Uterus (tissue), 4 donors: ENCODE measurements around the gene SNAPC3. TPM values are rescaled to one million over a fixed set of nuclear protein-coding genes. Genes with fewer than 3 reads are reported as not detected.
A peak's percentile ranks its signal among the peaks of the same experiment; 100 is the strongest.
"Not testable (repeated sequence)": the region's sequence is repeated elsewhere in the genome, so short reads cannot be mapped to it uniquely, and the experiment has no call there.

ENCODE experiments used
- DNase-seq, 2 donors: peaks; one replicate each; pipeline ENCODE4 v3.0.0-alpha.2; 2019 to 2020
- H3K27ac ChIP-seq, 2 donors: fragments of 200-600 bp; sonication (generic); 1 replicate in 1 of 2; 2 replicates in 1 of 2; pipeline ENCODE4 v1.5.1; 2016 to 2018
- H3K27me3 ChIP-seq, 2 donors: fragments of 200-600 bp; sonication (generic); one replicate each; pipeline ENCODE4 v1.5.1; 2018 to 2019; ENCODE audit warnings: control low read depth in 1 of 2
- H3K36me3 ChIP-seq, 2 donors: fragments of 200-600 bp; sonication (generic); one replicate each; pipeline ENCODE4 v1.5.1; 2019; ENCODE audit warnings: control low read depth in 1 of 2
- H3K4me1 ChIP-seq, 2 donors: fragments of 200-600 bp; sonication (generic); one replicate each; pipeline ENCODE4 v1.5.1; 2018 to 2019; ENCODE audit warnings: control low read depth in 1 of 2
- H3K4me3 ChIP-seq, 2 donors: fragments of 200-600 bp; sonication (generic); 1 replicate in 1 of 2; 2 replicates in 1 of 2; pipeline ENCODE4 v1.5.1; 2018 to 2019; ENCODE audit warnings: mild to moderate bottlenecking in 1 of 2
- H3K9me3 ChIP-seq, 2 donors: fragments of 200-600 bp; sonication (generic); one replicate each; pipeline ENCODE4 v1.5.1; 2019; ENCODE audit warnings: control low read depth in 1 of 2
- CTCF ChIP-seq, 4 experiments: fragments of 200-600 bp in 2 of 4; fragments of 450-650 bp in 2 of 4; sonication (generic) in 2 of 4; IDR thresholded peaks; one replicate each; pipeline ENCODE4 v1.5.1; 2016 to 2019; ENCODE audit warnings: antibody characterized with exemption in 4 of 4, mild to moderate bottlenecking in 2 of 4, moderate library complexity in 1 of 4
- POLR2A ChIP-seq, 2 donors: fragments of 450-650 bp; IDR thresholded peaks; one replicate each; pipeline ENCODE4 v1.6.1; 2016; ENCODE audit warnings: antibody characterized with exemption in 2 of 2, mild to moderate bottlenecking in 1 of 2, moderate library complexity in 1 of 2
- intact Hi-C: fragments of 100-400 bp; cut with DNase I; formaldehyde crosslinking; loops from one replicate; pipeline ENCODE4 v1.15.1; 2023; ENCODE audit warnings: low total_unique reads
- total RNA-seq, 4 donors: library from RNA; depleted of rRNA in 3 of 4; stranded (reverse); fragments of >200 nt in 3 of 4; gene quantifications; one replicate each; pipeline versions ENCODE4 v1.1.0 to v1.2.4, GENCODE V29; 2014 to 2023
- donor health status: DM: yes; HTN: yes; CAD: no.

Gene SNAPC3
- total RNA-seq, 4 donors from 2014 or later = 31.5 to 67.1 (median 39.7) TPM

- DNase-seq = no peak
- Histone ChIP-seq H3K27ac (peak overlapping the region; percentile 94 to 95), H3K9me3 (no peaks in the 10 kb centered on the region), H3K4me1 (no peaks in the 10 kb centered on the region), H3K36me3 (no peaks in the 10 kb centered on the region), H3K4me3 (peak overlapping the region in 1 of 2 donors; percentile 82), H3K27me3 (no peaks in the 10 kb centered on the region)
- TF ChIP-seq CTCF (IDR thresholded peaks at IDR 0.05) (no peak), POLR2A (IDR thresholded peaks at IDR 0.05) (no peak)
- intact Hi-C loops = no loop called here
Measured at GRCh38 chr9:15421532-15421931, 1.1 kb upstream of the SNAPC3 start.

GRCh38 chr9:15421990-15422371 lies 695 bp upstream of the SNAPC3 start:
- Histone ChIP-seq H3K27me3 (no peaks in the 10 kb centered on the region), H3K9me3 (no peaks in the 10 kb centered on the region), H3K4me1 (no peaks in the 10 kb centered on the region), H3K27ac (peak overlapping the region; percentile 94 to 95), H3K4me3 (peak overlapping the region; percentile 73 to 82), H3K36me3 (no peaks in the 10 kb centered on the region)
- DNase-seq = no peak
- TF ChIP-seq CTCF (IDR thresholded peaks at IDR 0.05) (no peak), POLR2A (IDR thresholded peaks at IDR 0.05) (no peak)
- intact Hi-C loops = no loop called here

- DNase-seq = no peak
- Histone ChIP-seq H3K4me3 (peak overlapping the region; percentile 73 to 82), H3K4me1 (no peaks in the 10 kb centered on the region), H3K27me3 (no peaks in the 10 kb centered on the region), H3K36me3 (no peaks in the 10 kb centered on the region), H3K9me3 (no peaks in the 10 kb centered on the region), H3K27ac (peak overlapping the region; percentile 94 to 95)
- intact Hi-C loops = no loop called here
- TF ChIP-seq POLR2A (IDR thresholded peaks at IDR 0.05) (no peak), CTCF (IDR thresholded peaks at IDR 0.05) (no peak)
Measured at GRCh38 chr9:15423231-15423985, 732 bp downstream of the SNAPC3 start.

- H3K36me3 ChIP-seq = no peaks in the 10 kb centered on the region
- H3K4me3 ChIP-seq = no peak overlapping the region
- no peak for TF ChIP-seq POLR2A (IDR thresholded peaks at IDR 0.05)
- no peak for DNase-seq
- no peak overlapping the region for H3K27ac ChIP-seq
- H3K9me3 ChIP-seq = no peaks in the 10 kb centered on the region
- no peaks in the 10 kb centered on the region for H3K27me3 ChIP-seq
- peaks cover 0 to 3% of the 10 kb centered on the region in 2 donors for H3K4me1 ChIP-seq
- intact Hi-C loops = no loop called here
Measured at GRCh38 chr9:15426019-15426418, 3.3 kb downstream of the SNAPC3 start.

- H3K27me3 ChIP-seq, H3K4me3 ChIP-seq, H3K36me3 ChIP-seq, intact Hi-C loops, H3K9me3 ChIP-seq, H3K4me1 ChIP-seq, DNase-seq, H3K27ac ChIP-seq: not testable (repeated sequence)
Measured at GRCh38 chr9:15427702-15428101, 5.0 kb downstream of the SNAPC3 start.

GRCh38 chr9:15430920-15431844 lies 8.5 kb downstream of the SNAPC3 start:
- Histone ChIP-seq H3K9me3 (no peaks in the 10 kb centered on the region), H3K27me3 (no peaks in the 10 kb centered on the region), H3K4me3 (no peak overlapping the region), H3K27ac (no peak overlapping the region), H3K4me1 (peaks cover 0 to 5% of the 10 kb centered on the region in 2 donors), H3K36me3 (no peaks in the 10 kb centered on the region)
- DNase-seq = no peak
- intact Hi-C loops = no loop called here
- no peak for TF ChIP-seq CTCF (IDR thresholded peaks at IDR 0.05)
- TF ChIP-seq POLR2A (IDR thresholded peaks at IDR 0.05) = no peak
